WTC11 (cell line): ENCODE results near the gene ICE2. TPM values are rescaled to one million over a fixed set of nuclear protein-coding genes. Genes with fewer than 3 reads are reported as not detected.

Source experiments
- ATAC-seq: fragments of 200-7000 bp; cut with Tn5 transposase; 2 replicates; pipeline ENCODE4 v1.10.0; 2021; ENCODE audit warnings: mild to moderate bottlenecking, moderate library complexity
- CTCF ChIA-PET: fragments of 300-600 bp; sonication (Branson Sonifier 250); formaldehyde crosslinking; loops from one replicate; lab custom pipeline; 2021; ENCODE audit warnings: antibody characterized with exemption; lab: Charles Lee
- POLR2A ChIA-PET: fragments of 350-600 bp; sonication (Branson Sonifier 250); formaldehyde crosslinking; loops from one replicate; lab custom pipeline; 2021; ENCODE audit warnings: antibody characterized with exemption; lab: Charles Lee
- DNase-seq: peaks from one replicate; pipeline ENCODE4 v3.0.0; 2021; ENCODE audit warnings: low spot score
- H3K27ac Mint-ChIP-seq: 2 replicates; pipeline ENCODE4 v1.8.0; 2021; ENCODE audit warnings: mixed read lengths
- H3K27me3 Mint-ChIP-seq: 2 replicates; pipeline ENCODE4 v1.8.0; 2021; ENCODE audit warnings: low read depth, mild to moderate bottlenecking, moderate library complexity, mixed read lengths
- H3K36me3 Mint-ChIP-seq: 2 replicates; pipeline ENCODE4 v1.8.0; 2021; ENCODE audit warnings: mixed read lengths
- H3K4me1 Mint-ChIP-seq: 2 replicates; pipeline ENCODE4 v1.8.0; 2022; ENCODE audit warnings: mixed read lengths
- H3K4me3 Mint-ChIP-seq: 2 replicates; pipeline ENCODE4 v1.8.0; 2021; ENCODE audit warnings: mild to moderate bottlenecking, moderate library complexity, mixed read lengths
- H3K9me3 Mint-ChIP-seq: 2 replicates; pipeline ENCODE4 v1.8.0; 2021; ENCODE audit warnings: mixed read lengths
- E2F4 ChIP-seq: sonication (generic); formaldehyde crosslinking; IDR thresholded peaks from 2 replicates; pipeline ENCODE4 v1.8.1; 2022; ENCODE audit warnings: low read depth, mild to moderate bottlenecking, moderate library complexity, missing genetic modification reagents, borderline replicate concordance
- E2F5 ChIP-seq: sonication (generic); formaldehyde crosslinking; IDR thresholded peaks from 2 replicates; pipeline ENCODE4 v1.8.1; 2022; ENCODE audit warnings: mild to moderate bottlenecking, moderate library complexity, missing genetic modification reagents
- EMX1 ChIP-seq: fragments of 250-450 bp; sonication (Bioruptor Pico); IDR thresholded peaks from 2 replicates; pipeline ENCODE4 v1.8.0; 2021; ENCODE audit warnings: mild to moderate bottlenecking
- ETV6 ChIP-seq: sonication (generic); formaldehyde crosslinking; IDR thresholded peaks from 2 replicates; pipeline ENCODE4 v1.8.1; 2022; ENCODE audit warnings: mild to moderate bottlenecking, missing genetic modification reagents
- FOXJ3 ChIP-seq: sonication (generic); formaldehyde crosslinking; IDR thresholded peaks from 2 replicates; pipeline ENCODE4 v1.9.0; 2021; ENCODE audit warnings: missing genetic modification reagents, mild to moderate bottlenecking, borderline replicate concordance
- HMGA2 ChIP-seq: fragments of 250-450 bp; sonication (Bioruptor Pico); IDR thresholded peaks from 2 replicates; pipeline ENCODE4 v1.4.0; 2021; ENCODE audit warnings: mild to moderate bottlenecking, moderate library complexity
- KAT7 ChIP-seq: sonication (generic); formaldehyde crosslinking; IDR thresholded peaks from 2 replicates; pipeline ENCODE4 v1.8.1; 2023; ENCODE audit warnings: missing genetic modification reagents, mild to moderate bottlenecking, borderline replicate concordance
- MLX ChIP-seq: sonication (generic); formaldehyde crosslinking; IDR thresholded peaks from 2 replicates; pipeline ENCODE4 v1.8.1; 2023; ENCODE audit warnings: mild to moderate bottlenecking, missing genetic modification reagents, moderate library complexity
- OVOL2 ChIP-seq: fragments of 250-450 bp; sonication (Bioruptor Pico); IDR thresholded peaks from 2 replicates; pipeline ENCODE4 v1.9.0; 2021; ENCODE audit warnings: mild to moderate bottlenecking, borderline replicate concordance
- RELA ChIP-seq: sonication (generic); formaldehyde crosslinking; IDR thresholded peaks from 2 replicates; pipeline ENCODE4 v1.8.1; 2022; ENCODE audit warnings: missing genetic modification reagents, mild to moderate bottlenecking, borderline replicate concordance
- RORB ChIP-seq: fragments of 250-450 bp; sonication (Bioruptor Pico); IDR thresholded peaks from 2 replicates; pipeline ENCODE4 v1.9.0; 2021; ENCODE audit warnings: mild to moderate bottlenecking
- ZNF317 ChIP-seq: sonication (generic); formaldehyde crosslinking; IDR thresholded peaks from 2 replicates; pipeline ENCODE4 v1.8.1; 2023; ENCODE audit warnings: low read depth, mild to moderate bottlenecking, moderate library complexity, missing genetic modification reagents, borderline replicate concordance
- ZNF423 ChIP-seq: fragments of 250-450 bp; sonication (Bioruptor Pico); IDR thresholded peaks from 2 replicates; pipeline ENCODE4 v2.1.2; 2022; ENCODE audit warnings: mild to moderate bottlenecking, moderate library complexity
- ZNF532 ChIP-seq: fragments of 250-450 bp; sonication (Bioruptor Pico); IDR thresholded peaks from 2 replicates; pipeline ENCODE4 v1.9.0; 2021; ENCODE audit warnings: mild to moderate bottlenecking, borderline replicate concordance
- total RNA-seq: library from RNA; stranded (reverse); gene quantifications from 3 replicates; pipeline ENCODE4 v1.2.3, GENCODE V29; 2021
- TF ChIP-seq, protein P1 (sequence below): sonication (generic); formaldehyde crosslinking; conservative IDR thresholded peaks from 2 replicates; pipeline ENCODE4 v1.8.1; 2022; ENCODE audit warnings: mild to moderate bottlenecking, missing genetic modification reagents
- TF ChIP-seq, protein P2 (sequence below): fragments of 250-450 bp; sonication (Bioruptor Pico); IDR thresholded peaks from 2 replicates; pipeline ENCODE4 v2.1.2; 2022; ENCODE audit warnings: mild to moderate bottlenecking, moderate library complexity

The ICE2 gene
- total RNA-seq, 1 experiment from 2014 or later: 76.9 TPM

- Mint-ChIP-seq H3K9me3 (no peaks in the 10 kb centered on the region), H3K27ac (no peak overlapping the region), H3K4me3 (no peak overlapping the region), H3K36me3 (no peaks in the 10 kb centered on the region), H3K27me3 (no peaks in the 10 kb centered on the region)
- ATAC-seq (no peak), DNase-seq (no peak)
- ChIA-PET POLR2A (no interaction called here), CTCF (interaction anchor here (1.2 to 3.2 kb wide), 3 partner anchors 10 to 268 kb away, joined by 3 to 78 read pairs (median 8); no protein-coding TSS in a partner anchor)
- TF ChIP-seq KAT7 (CRISPR knock-in tag): no peak
- TF ChIP-seq OVOL2 (CRISPR knock-in tag): no peak
- TF ChIP-seq E2F5 (CRISPR knock-in tag): no peak
- no peak for TF ChIP-seq MLX (CRISPR knock-in tag)
- no peak for TF ChIP-seq ZNF532 (CRISPR knock-in tag)
- no peak for TF ChIP-seq HMGA2
- TF ChIP-seq ETV6 (CRISPR knock-in tag): no peak
- TF ChIP-seq RELA (CRISPR knock-in tag): no peak
- TF ChIP-seq EMX1: no peak
- TF ChIP-seq, protein P1, sequence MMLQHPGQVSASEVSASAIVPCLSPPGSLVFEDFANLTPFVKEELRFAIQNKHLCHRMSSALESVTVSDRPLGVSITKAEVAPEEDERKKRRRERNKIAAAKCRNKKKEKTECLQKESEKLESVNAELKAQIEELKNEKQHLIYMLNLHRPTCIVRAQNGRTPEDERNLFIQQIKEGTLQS: no peak
- no peak for TF ChIP-seq FOXJ3 (CRISPR knock-in tag)
- TF ChIP-seq, all 79 proteins: peak for 0
- H3K4me1 Mint-ChIP-seq: peaks cover 15% of the 10 kb centered on the region
Observed at GRCh38 chr15:60519218-60519617, 40.3 kb upstream of the ICE2 start.

GRCh38 chr15:60518511-60518910, 39.6 kb upstream of the ICE2 start:
- ATAC-seq (no peak), DNase-seq (no peak)
- TF ChIP-seq ZNF317 (CRISPR knock-in tag) (no peak), MLX (CRISPR knock-in tag) (no peak), E2F4 (no peak), RORB (no peak), ZNF423 (no peak)
- TF ChIP-seq, protein P2, sequence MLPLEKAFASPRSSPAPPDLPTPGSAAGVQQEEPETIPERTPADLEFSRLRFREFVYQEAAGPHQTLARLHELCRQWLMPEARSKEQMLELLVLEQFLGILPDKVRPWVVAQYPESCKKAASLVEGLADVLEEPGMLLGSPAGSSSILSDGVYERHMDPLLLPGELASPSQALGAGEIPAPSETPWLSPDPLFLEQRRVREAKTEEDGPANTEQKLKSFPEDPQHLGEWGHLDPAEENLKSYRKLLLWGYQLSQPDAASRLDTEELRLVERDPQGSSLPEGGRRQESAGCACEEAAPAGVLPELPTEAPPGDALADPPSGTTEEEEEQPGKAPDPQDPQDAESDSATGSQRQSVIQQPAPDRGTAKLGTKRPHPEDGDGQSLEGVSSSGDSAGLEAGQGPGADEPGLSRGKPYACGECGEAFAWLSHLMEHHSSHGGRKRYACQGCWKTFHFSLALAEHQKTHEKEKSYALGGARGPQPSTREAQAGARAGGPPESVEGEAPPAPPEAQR (CRISPR knock-in tag): no peak
- Mint-ChIP-seq H3K27ac (no peak overlapping the region), H3K4me3 (no peak overlapping the region), H3K9me3 (no peaks in the 10 kb centered on the region), H3K4me1 (peaks cover 15% of the 10 kb centered on the region), H3K27me3 (no peaks in the 10 kb centered on the region), H3K36me3 (no peaks in the 10 kb centered on the region; the same call in 1 of the 2 replicates)
- POLR2A ChIA-PET: no interaction called here
- CTCF ChIA-PET: interaction anchor here (1.3 to 1.6 kb wide), 2 partner anchors 10 to 159 kb away, joined by 3 to 8 read pairs; no protein-coding TSS in a partner anchor
